WTC11 (cell line): Measurements from ENCODE around the gene RPL36A. TPM values are rescaled to one million over a fixed set of nuclear protein-coding genes. Genes with fewer than 3 reads are reported as not detected.

Experiments
- ATAC-seq: fragments of 200-7000 bp; cut with Tn5 transposase; 2 replicates; pipeline ENCODE4 v1.10.0; 2021; ENCODE audit warnings: mild to moderate bottlenecking, moderate library complexity
- CTCF ChIA-PET: fragments of 300-600 bp; sonication (Branson Sonifier 250); formaldehyde crosslinking; loops from one replicate; lab custom pipeline; 2021; ENCODE audit warnings: antibody characterized with exemption; lab: Charles Lee
- POLR2A ChIA-PET: fragments of 350-600 bp; sonication (Branson Sonifier 250); formaldehyde crosslinking; loops from one replicate; lab custom pipeline; 2021; ENCODE audit warnings: antibody characterized with exemption; lab: Charles Lee
- DNase-seq: peaks from one replicate; pipeline ENCODE4 v3.0.0; 2021; ENCODE audit warnings: low spot score
- H3K27ac Mint-ChIP-seq: 2 replicates; pipeline ENCODE4 v1.8.0; 2021; ENCODE audit warnings: mixed read lengths
- H3K27me3 Mint-ChIP-seq: 2 replicates; pipeline ENCODE4 v1.8.0; 2021; ENCODE audit warnings: low read depth, mild to moderate bottlenecking, moderate library complexity, mixed read lengths
- H3K36me3 Mint-ChIP-seq: 2 replicates; pipeline ENCODE4 v1.8.0; 2021; ENCODE audit warnings: mixed read lengths
- H3K4me1 Mint-ChIP-seq: 2 replicates; pipeline ENCODE4 v1.8.0; 2022; ENCODE audit warnings: mixed read lengths
- H3K4me3 Mint-ChIP-seq: 2 replicates; pipeline ENCODE4 v1.8.0; 2021; ENCODE audit warnings: mild to moderate bottlenecking, moderate library complexity, mixed read lengths
- H3K9me3 Mint-ChIP-seq: 2 replicates; pipeline ENCODE4 v1.8.0; 2021; ENCODE audit warnings: mixed read lengths
- ETV6 ChIP-seq: sonication (generic); formaldehyde crosslinking; IDR thresholded peaks from 2 replicates; pipeline ENCODE4 v1.8.1; 2022; ENCODE audit warnings: mild to moderate bottlenecking, missing genetic modification reagents
- FOXK1 ChIP-seq: sonication (generic); formaldehyde crosslinking; IDR thresholded peaks from 2 replicates; pipeline ENCODE4 v1.8.0; 2022; ENCODE audit warnings: mild to moderate bottlenecking, moderate library complexity, missing genetic modification reagents
- GTF2I ChIP-seq: fragments of 250-450 bp; sonication (Bioruptor Pico); conservative IDR thresholded peaks from 2 replicates; pipeline ENCODE4 v1.4.0; 2021; ENCODE audit warnings: mild to moderate bottlenecking
- JUN ChIP-seq: sonication (generic); formaldehyde crosslinking; IDR thresholded peaks from 2 replicates; pipeline ENCODE4 v1.8.0; 2023; ENCODE audit warnings: mild to moderate bottlenecking, missing genetic modification reagents
- NR1H2 ChIP-seq: sonication (generic); formaldehyde crosslinking; IDR thresholded peaks from 2 replicates; pipeline ENCODE4 v1.9.0; 2021; ENCODE audit warnings: mild to moderate bottlenecking, moderate library complexity, missing genetic modification reagents
- OVOL2 ChIP-seq: fragments of 250-450 bp; sonication (Bioruptor Pico); IDR thresholded peaks from 2 replicates; pipeline ENCODE4 v1.9.0; 2021; ENCODE audit warnings: mild to moderate bottlenecking, borderline replicate concordance
- TEAD1 ChIP-seq: sonication (generic); formaldehyde crosslinking; IDR thresholded peaks from 2 replicates; pipeline ENCODE4 v1.8.0; 2022; ENCODE audit warnings: mild to moderate bottlenecking, missing genetic modification reagents
- total RNA-seq: library from RNA; stranded (reverse); gene quantifications from 3 replicates; pipeline ENCODE4 v1.2.3, GENCODE V29; 2021
- TF ChIP-seq, protein P1 (sequence below): sonication (generic); formaldehyde crosslinking; IDR thresholded peaks from 2 replicates; pipeline ENCODE4 v1.8.1; 2022; ENCODE audit warnings: missing genetic modification reagents, borderline replicate concordance
- TF ChIP-seq, protein P2 (sequence below): sonication (generic); formaldehyde crosslinking; IDR thresholded peaks from 2 replicates; pipeline ENCODE4 v1.8.1; 2022; ENCODE audit warnings: low read depth, mild to moderate bottlenecking, moderate library complexity, missing genetic modification reagents, borderline replicate concordance
- TF ChIP-seq, protein P3 (sequence below): fragments of 250-450 bp; sonication (Bioruptor Pico); IDR thresholded peaks from 2 replicates; pipeline ENCODE4 v1.9.0; 2021; ENCODE audit warnings: mild to moderate bottlenecking
- TF ChIP-seq, protein P4 (sequence below): sonication (generic); formaldehyde crosslinking; IDR thresholded peaks from 2 replicates; pipeline ENCODE4 v1.8.1; 2023; ENCODE audit warnings: mild to moderate bottlenecking, missing genetic modification reagents, moderate library complexity
- TF ChIP-seq, protein P5 (sequence below): sonication (generic); formaldehyde crosslinking; IDR thresholded peaks from 2 replicates; pipeline ENCODE4 v1.8.0; 2022; ENCODE audit warnings: mild to moderate bottlenecking, missing genetic modification reagents
- TF ChIP-seq, protein P6 (sequence below): fragments of 250-450 bp; sonication (Bioruptor Pico); IDR thresholded peaks from 2 replicates; pipeline ENCODE4 v1.9.0; 2021; ENCODE audit warnings: mild to moderate bottlenecking
- TF ChIP-seq, protein P7 (sequence below): sonication (generic); formaldehyde crosslinking; IDR thresholded peaks from 2 replicates; pipeline ENCODE4 v1.8.0; 2023; ENCODE audit warnings: mild to moderate bottlenecking, missing genetic modification reagents

RPL36A gene
- total RNA-seq, 1 experiment from 2014 or later, result 320 TPM

DNA sequence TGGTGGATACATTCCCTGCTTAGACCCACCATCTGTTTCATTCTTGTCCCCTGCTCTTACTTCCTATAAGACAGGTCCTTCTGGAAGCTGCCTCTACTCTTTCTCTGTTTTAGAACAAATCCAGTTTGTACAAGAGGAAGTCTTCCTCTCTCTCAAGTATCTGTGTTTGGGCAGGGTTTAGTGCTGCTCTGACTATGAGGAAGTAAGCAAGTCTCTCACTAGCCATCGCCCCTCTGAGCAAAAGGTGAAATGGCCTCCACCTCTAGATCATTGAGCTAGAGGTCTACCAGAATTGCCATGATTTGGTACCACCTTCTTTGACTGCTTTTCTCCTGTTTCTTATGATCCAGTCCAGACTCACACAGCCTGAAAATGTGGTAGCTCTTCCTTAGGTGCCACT lies 13.3 kb upstream of the RPL36A start (continued):
- TF ChIP-seq, protein P1, sequence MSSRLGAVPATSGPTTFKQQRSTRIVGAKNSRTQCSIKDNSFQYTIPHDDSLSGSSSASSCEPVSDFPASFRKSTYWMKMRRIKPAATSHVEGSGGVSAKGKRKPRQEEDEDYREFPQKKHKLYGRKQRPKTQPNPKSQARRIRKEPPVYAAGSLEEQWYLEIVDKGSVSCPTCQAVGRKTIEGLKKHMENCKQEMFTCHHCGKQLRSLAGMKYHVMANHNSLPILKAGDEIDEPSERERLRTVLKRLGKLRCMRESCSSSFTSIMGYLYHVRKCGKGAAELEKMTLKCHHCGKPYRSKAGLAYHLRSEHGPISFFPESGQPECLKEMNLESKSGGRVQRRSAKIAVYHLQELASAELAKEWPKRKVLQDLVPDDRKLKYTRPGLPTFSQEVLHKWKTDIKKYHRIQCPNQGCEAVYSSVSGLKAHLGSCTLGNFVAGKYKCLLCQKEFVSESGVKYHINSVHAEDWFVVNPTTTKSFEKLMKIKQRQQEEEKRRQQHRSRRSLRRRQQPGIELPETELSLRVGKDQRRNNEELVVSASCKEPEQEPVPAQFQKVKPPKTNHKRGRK (CRISPR knock-in tag), result no peak
- TF ChIP-seq OVOL2 (CRISPR knock-in tag), result no peak
- TF ChIP-seq FOXK1 (CRISPR knock-in tag), result no peak
- no peak for TF ChIP-seq GTF2I (CRISPR knock-in tag)
- TF ChIP-seq, protein P2, sequence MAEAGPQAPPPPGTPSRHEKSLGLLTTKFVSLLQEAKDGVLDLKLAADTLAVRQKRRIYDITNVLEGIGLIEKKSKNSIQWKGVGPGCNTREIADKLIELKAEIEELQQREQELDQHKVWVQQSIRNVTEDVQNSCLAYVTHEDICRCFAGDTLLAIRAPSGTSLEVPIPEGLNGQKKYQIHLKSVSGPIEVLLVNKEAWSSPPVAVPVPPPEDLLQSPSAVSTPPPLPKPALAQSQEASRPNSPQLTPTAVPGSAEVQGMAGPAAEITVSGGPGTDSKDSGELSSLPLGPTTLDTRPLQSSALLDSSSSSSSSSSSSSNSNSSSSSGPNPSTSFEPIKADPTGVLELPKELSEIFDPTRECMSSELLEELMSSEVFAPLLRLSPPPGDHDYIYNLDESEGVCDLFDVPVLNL (CRISPR knock-in tag), result no peak

DNA sequence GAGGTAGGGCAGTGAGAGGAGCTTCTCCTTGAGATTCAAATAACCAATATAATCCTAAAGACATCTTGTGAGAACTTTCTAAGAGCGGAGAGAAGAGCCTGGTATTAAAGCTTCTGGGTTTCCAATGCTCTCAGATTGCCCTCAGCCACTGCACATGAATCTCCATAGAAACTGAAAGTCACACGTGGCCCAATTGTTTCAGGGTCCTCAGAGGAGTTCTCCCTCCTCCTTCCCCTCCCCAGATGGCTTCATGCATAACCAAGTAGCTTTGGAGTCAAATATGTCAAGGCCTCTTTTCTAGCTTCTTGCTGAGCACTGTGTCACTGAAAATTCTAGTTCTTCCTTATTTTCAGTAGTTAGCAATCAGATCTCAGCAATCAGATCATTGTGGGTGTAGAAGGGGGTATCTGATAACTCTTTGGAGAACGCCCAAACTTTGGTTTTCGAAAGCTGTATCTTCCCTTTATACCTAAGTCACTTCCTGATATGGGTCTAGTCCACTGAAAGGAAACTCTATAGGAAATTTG lies 7.1 kb upstream of the RPL36A start:
- DNase-seq, result no peak
- Mint-ChIP-seq H3K9me3 (no peaks in the 10 kb centered on the region), H3K4me3 (no peak overlapping the region), H3K36me3 (no peaks in the 10 kb centered on the region), H3K27ac (no peak overlapping the region), H3K27me3 (no peaks in the 10 kb centered on the region), H3K4me1 (0 out of 2 replicates have a peak, but pooled peaks cover 6% of the 10 kb centered on the region)
- TF ChIP-seq TEAD1 (CRISPR knock-in tag) (no peak), ETV6 (CRISPR knock-in tag) (no peak), NR1H2 (CRISPR knock-in tag) (no peak), JUN (CRISPR knock-in tag) (no peak)
- TF ChIP-seq, protein P3, sequence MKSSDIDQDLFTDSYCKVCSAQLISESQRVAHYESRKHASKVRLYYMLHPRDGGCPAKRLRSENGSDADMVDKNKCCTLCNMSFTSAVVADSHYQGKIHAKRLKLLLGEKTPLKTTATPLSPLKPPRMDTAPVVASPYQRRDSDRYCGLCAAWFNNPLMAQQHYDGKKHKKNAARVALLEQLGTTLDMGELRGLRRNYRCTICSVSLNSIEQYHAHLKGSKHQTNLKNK (CRISPR knock-in tag), result no peak
- TF ChIP-seq, protein P4, sequence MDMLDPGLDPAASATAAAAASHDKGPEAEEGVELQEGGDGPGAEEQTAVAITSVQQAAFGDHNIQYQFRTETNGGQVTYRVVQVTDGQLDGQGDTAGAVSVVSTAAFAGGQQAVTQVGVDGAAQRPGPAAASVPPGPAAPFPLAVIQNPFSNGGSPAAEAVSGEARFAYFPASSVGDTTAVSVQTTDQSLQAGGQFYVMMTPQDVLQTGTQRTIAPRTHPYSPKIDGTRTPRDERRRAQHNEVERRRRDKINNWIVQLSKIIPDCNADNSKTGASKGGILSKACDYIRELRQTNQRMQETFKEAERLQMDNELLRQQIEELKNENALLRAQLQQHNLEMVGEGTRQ (CRISPR knock-in tag), result no peak
- TF ChIP-seq, protein P5, sequence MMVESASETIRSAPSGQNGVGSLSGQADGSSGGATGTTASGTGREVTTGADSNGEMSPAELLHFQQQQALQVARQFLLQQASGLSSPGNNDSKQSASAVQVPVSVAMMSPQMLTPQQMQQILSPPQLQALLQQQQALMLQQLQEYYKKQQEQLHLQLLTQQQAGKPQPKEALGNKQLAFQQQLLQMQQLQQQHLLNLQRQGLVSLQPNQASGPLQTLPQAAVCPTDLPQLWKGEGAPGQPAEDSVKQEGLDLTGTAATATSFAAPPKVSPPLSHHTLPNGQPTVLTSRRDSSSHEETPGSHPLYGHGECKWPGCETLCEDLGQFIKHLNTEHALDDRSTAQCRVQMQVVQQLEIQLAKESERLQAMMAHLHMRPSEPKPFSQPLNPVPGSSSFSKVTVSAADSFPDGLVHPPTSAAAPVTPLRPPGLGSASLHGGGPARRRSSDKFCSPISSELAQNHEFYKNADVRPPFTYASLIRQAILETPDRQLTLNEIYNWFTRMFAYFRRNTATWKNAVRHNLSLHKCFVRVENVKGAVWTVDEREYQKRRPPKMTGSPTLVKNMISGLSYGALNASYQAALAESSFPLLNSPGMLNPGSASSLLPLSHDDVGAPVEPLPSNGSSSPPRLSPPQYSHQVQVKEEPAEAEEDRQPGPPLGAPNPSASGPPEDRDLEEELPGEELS, result no peak
- TF ChIP-seq, protein P6, sequence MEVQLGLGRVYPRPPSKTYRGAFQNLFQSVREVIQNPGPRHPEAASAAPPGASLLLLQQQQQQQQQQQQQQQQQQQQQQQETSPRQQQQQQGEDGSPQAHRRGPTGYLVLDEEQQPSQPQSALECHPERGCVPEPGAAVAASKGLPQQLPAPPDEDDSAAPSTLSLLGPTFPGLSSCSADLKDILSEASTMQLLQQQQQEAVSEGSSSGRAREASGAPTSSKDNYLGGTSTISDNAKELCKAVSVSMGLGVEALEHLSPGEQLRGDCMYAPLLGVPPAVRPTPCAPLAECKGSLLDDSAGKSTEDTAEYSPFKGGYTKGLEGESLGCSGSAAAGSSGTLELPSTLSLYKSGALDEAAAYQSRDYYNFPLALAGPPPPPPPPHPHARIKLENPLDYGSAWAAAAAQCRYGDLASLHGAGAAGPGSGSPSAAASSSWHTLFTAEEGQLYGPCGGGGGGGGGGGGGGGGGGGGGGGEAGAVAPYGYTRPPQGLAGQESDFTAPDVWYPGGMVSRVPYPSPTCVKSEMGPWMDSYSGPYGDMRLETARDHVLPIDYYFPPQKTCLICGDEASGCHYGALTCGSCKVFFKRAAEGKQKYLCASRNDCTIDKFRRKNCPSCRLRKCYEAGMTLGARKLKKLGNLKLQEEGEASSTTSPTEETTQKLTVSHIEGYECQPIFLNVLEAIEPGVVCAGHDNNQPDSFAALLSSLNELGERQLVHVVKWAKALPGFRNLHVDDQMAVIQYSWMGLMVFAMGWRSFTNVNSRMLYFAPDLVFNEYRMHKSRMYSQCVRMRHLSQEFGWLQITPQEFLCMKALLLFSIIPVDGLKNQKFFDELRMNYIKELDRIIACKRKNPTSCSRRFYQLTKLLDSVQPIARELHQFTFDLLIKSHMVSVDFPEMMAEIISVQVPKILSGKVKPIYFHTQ, result no peak
- TF ChIP-seq, protein P7, sequence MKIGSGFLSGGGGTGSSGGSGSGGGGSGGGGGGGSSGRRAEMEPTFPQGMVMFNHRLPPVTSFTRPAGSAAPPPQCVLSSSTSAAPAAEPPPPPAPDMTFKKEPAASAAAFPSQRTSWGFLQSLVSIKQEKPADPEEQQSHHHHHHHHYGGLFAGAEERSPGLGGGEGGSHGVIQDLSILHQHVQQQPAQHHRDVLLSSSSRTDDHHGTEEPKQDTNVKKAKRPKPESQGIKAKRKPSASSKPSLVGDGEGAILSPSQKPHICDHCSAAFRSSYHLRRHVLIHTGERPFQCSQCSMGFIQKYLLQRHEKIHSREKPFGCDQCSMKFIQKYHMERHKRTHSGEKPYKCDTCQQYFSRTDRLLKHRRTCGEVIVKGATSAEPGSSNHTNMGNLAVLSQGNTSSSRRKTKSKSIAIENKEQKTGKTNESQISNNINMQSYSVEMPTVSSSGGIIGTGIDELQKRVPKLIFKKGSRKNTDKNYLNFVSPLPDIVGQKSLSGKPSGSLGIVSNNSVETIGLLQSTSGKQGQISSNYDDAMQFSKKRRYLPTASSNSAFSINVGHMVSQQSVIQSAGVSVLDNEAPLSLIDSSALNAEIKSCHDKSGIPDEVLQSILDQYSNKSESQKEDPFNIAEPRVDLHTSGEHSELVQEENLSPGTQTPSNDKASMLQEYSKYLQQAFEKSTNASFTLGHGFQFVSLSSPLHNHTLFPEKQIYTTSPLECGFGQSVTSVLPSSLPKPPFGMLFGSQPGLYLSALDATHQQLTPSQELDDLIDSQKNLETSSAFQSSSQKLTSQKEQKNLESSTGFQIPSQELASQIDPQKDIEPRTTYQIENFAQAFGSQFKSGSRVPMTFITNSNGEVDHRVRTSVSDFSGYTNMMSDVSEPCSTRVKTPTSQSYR (CRISPR knock-in tag), result no peak
- ChIA-PET POLR2A (no interaction called here), CTCF (no interaction called here)
- ATAC-seq, result no peak
